ENCODE measurements around the gene GDF15. TPM values are rescaled to one million over a fixed set of nuclear protein-coding genes. Genes with fewer than 3 reads are reported as not detected.
"Not testable (repeated sequence)": the region's sequence is repeated elsewhere in the genome, so short reads cannot be mapped to it uniquely, and the experiment has no call there.

The GDF15 gene
- total RNA-seq, 1 experiment from 2014 or later: 15.1 TPM

DNA sequence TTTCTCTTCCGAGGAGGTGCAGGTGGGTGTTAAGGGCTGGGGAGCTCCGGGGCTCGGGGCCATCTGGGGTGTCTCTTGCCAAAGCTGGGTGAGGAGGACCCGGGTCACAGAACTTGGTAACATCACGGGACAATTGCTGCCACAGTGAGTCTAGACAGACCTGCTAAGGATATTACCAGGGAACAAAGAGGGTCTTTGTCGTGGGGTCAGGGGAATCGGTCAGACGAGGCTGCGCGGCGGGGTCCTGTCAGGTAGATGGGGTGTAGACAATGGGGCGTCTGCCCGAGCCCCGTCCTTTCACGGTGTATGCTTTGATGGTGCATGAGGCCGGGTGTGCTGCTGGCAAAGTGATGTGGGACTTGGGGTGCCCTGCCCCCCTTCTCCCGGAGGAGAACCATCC is 37.8 kb upstream of the GDF15 start:
- Histone ChIP-seq H3F3A (ENCODE audit: insufficient read depth, low read depth) (peaks cover 32% of the 10 kb centered on the region; the same call in 1 of the 2 replicates), H3K27me3 (ENCODE audit: insufficient read depth, low read depth) (no peaks in the 10 kb centered on the region), H3K79me2 (ENCODE audit: low read depth) (no peaks in the 10 kb centered on the region), H3K9me3 (ENCODE audit: insufficient read depth, low read depth) (no peaks in the 10 kb centered on the region), H3K4me1 (replicated peaks; ENCODE audit: insufficient read depth) (peaks cover 21% of the 10 kb centered on the region), H3K36me3 (ENCODE audit: low read depth) (no peaks in the 10 kb centered on the region), H4K20me1 (ENCODE audit: insufficient read depth) (no peaks in the 10 kb centered on the region), H3K4me3 (no peak overlapping the region), H3K27ac (no peak overlapping the region), H3K4me2 (no peak overlapping the region), H3K9me2 (ENCODE audit: insufficient read depth) (no peaks in the 10 kb centered on the region), H2AFZ (no peak overlapping the region)
- intact Hi-C loops (cut with micrococcal nuclease; ENCODE audit: unreplicated experiment): no loop called here
- no peak for DNase-seq
- CTCF ChIA-PET: interaction anchor here (0.7 to 1.1 kb wide), 3 partner anchors 63 to 140 kb away, joined by 3 to 4 read pairs (median 3); no protein-coding TSS in a partner anchor
- no TSS peak for BruUV-seq (replicated peaks)
- POLR2A ChIA-PET (ENCODE audit: unreplicated experiment): no interaction called here
- TF ChIP-seq CTCF (conservative IDR thresholded peaks at IDR 0.05) (no peak), EZH2 (IDR thresholded peaks at IDR 0.05; ENCODE audit: low read depth) (no peak)

DNA sequence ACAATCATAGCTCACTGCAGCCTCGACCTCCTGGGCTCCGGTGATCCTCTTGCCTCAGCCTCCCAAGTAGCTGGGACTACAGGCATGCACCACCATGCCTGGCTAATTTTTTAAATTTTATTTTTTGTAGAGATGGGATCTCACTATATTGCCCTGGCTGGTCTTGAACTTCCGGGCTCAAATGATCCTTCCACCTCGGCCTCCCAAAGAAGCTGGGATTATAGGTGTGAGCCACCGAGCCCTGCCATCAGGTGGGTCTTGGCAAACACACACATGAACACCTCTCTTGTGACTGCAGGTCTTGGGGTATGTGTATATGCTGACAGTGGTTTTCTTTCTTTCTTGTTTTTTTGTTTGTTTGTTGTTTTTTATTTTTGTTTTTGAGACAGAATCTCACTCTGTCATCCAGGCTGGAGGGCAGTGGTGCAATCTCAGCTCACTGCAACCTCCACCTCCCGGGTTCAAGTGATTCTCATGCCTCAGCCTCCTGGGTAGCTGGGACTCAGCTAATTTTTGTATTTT is 37.1 kb upstream of the GDF15 start:
- H3K79me2 ChIP-seq (ENCODE audit: low read depth); H2AFZ ChIP-seq; POLR2A ChIA-PET (ENCODE audit: unreplicated experiment); H3K4me2 ChIP-seq; H3K27ac ChIP-seq; H3K4me3 ChIP-seq; BruUV-seq (replicated peaks); H3K27me3 ChIP-seq (ENCODE audit: insufficient read depth, low read depth); H4K20me1 ChIP-seq (ENCODE audit: insufficient read depth); H3K9me2 ChIP-seq (ENCODE audit: insufficient read depth); H3K36me3 ChIP-seq (ENCODE audit: low read depth); H3K9me3 ChIP-seq (ENCODE audit: insufficient read depth, low read depth); DNase-seq: not testable (repeated sequence)
- Histone ChIP-seq H3K4me1 (replicated peaks; ENCODE audit: insufficient read depth) (peaks cover 14% of the 10 kb centered on the region), H3F3A (ENCODE audit: insufficient read depth, low read depth) (peaks cover 26% of the 10 kb centered on the region; the same call in 1 of the 2 replicates)
- CTCF ChIA-PET: interaction anchor here (0.6 to 1.1 kb wide), 5 partner anchors 16 to 69 kb away, joined by 3 to 5 read pairs (median 4); no protein-coding TSS in a partner anchor
- intact Hi-C loops (cut with micrococcal nuclease; ENCODE audit: unreplicated experiment): loop anchor here (1.0 kb wide), 2 partner anchors 37 to 61 kb away; partner anchors contain the start of gene GDF15

DNA sequence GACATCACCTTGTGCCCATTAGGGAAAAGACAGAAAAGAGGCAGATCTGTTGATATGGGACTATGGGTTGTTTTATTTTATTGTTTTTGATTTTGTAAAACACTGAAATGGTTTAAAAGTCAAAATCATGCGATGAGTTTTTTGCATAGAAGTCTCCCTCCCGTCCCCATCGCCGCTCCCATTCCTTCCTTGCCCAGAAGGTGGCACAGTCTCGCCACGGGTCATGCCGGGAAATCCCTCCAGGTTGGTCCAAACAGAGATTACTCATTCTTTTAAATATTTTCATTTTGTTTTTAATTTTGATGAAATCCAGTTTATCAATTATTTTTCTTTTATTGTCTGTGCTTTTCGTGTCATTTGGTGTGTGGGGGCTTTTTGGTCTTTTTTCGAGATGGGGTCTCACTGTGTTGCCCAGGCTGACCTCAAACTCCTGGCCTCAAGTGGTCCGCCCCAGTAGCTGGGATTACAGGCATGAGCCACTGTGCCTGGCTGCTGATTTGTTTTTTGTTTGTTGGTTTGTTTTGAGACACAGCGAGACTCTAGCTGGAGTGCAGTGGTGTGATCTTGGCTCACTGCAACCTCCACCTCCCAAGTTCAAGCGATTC is 36.3 kb upstream of the GDF15 start:
- Histone ChIP-seq H3K79me2 (ENCODE audit: low read depth) (no peaks in the 10 kb centered on the region), H3K9me2 (ENCODE audit: insufficient read depth) (no peaks in the 10 kb centered on the region), H3K4me3 (no peak overlapping the region), H4K20me1 (ENCODE audit: insufficient read depth) (no peaks in the 10 kb centered on the region), H3K36me3 (ENCODE audit: low read depth) (no peaks in the 10 kb centered on the region), H3F3A (ENCODE audit: insufficient read depth, low read depth) (peaks cover 20% of the 10 kb centered on the region; the same call in 1 of the 2 replicates), H3K9me3 (ENCODE audit: insufficient read depth, low read depth) (no peaks in the 10 kb centered on the region), H3K27ac (no peak overlapping the region), H3K4me2 (no peak overlapping the region), H2AFZ (no peak overlapping the region), H3K4me1 (replicated peaks; ENCODE audit: insufficient read depth) (peaks cover 10% of the 10 kb centered on the region; the same call in 1 of the 2 replicates), H3K27me3 (ENCODE audit: insufficient read depth, low read depth) (no peaks in the 10 kb centered on the region)
- DNase-seq: peak; percentile 63
- TF ChIP-seq CTCF (conservative IDR thresholded peaks at IDR 0.05): peak; percentile 93
- no peak for TF ChIP-seq EZH2 (IDR thresholded peaks at IDR 0.05; ENCODE audit: low read depth)
- ChIA-PET CTCF (interaction anchor here (0.6 to 0.7 kb wide), 3 partner anchors 68 to 112 kb away, joined by 3 to 8 read pairs (median 5); no protein-coding TSS in a partner anchor), POLR2A (ENCODE audit: unreplicated experiment) (no interaction called here)
- no TSS peak for BruUV-seq (replicated peaks)
- intact Hi-C loops (cut with micrococcal nuclease; ENCODE audit: unreplicated experiment): loop anchor here (1.0 kb wide), 2 partner anchors 37 to 61 kb away; partner anchors contain the start of gene GDF15

Measured in PC-9 (cell line).